IMR-90 (cell line): ENCODE results near the gene PKHD1. TPM values are rescaled to one million over a fixed set of nuclear protein-coding genes. Genes with fewer than 3 reads are reported as not detected.

Experiments used
- ATAC-seq: fragments of 200-7000 bp; cut with Tn5 transposase; 2 replicates; pipeline ENCODE4 v1.9.1; 2020; ENCODE audit warnings: low read depth, mild to moderate bottlenecking, moderate library complexity
- BruUV-seq: library from RNA; stranded (reverse); fragments of 400-500 nt; replicated peaks from 2 replicates; lab custom pipeline; 2021; lab: Mats Ljungman, UMichigan
- CTCF ChIA-PET: fragments of 300-600 bp; formaldehyde crosslinking; extraction: SDS; loops from one replicate; lab custom pipeline; 2021; ENCODE audit warnings: antibody characterized with exemption; lab: Yijun Ruan, JAX
- POLR2A ChIA-PET: fragments of 300-600 bp; sonication (Branson Sonifier 250); formaldehyde crosslinking; loops from one replicate; lab custom pipeline; 2022; ENCODE audit warnings: antibody characterized with exemption; ENCODE audit not compliant: unreplicated experiment; lab: Charles Lee
- DNase-seq: peaks from one replicate; pipeline ENCODE4 v3.0.0; 2013
- H2AFZ ChIP-seq: replicated peaks from 2 replicates; pipeline ENCODE3; 2013; ENCODE audit warnings: low read length, mild to moderate bottlenecking; ENCODE audit not compliant: poor library complexity
- H2AK5ac ChIP-seq: 2 replicates; pipeline ENCODE4 v1.6.1; 2013; ENCODE audit warnings: low read depth, low read length, inconsistent platforms
- H2AK9ac ChIP-seq: replicated peaks from 2 replicates; pipeline ENCODE3; 2013; ENCODE audit warnings: mild to moderate bottlenecking, low read depth, low read length, moderate library complexity; ENCODE audit not compliant: poor library complexity
- H2BK120ac ChIP-seq: 2 replicates; pipeline ENCODE4 v1.6.1; 2013; ENCODE audit warnings: low read depth, low read length, inconsistent platforms
- H2BK15ac ChIP-seq: 3 replicates; pipeline ENCODE4 v1.6.1; 2013; ENCODE audit warnings: low read depth, low read length, inconsistent platforms
- H2BK20ac ChIP-seq: 2 replicates; pipeline ENCODE4 v1.6.1; 2013; ENCODE audit warnings: low read depth, mild to moderate bottlenecking, inconsistent platforms, low read length, moderate library complexity
- H2BK5ac ChIP-seq: 2 replicates; pipeline ENCODE4 v1.6.1; 2013; ENCODE audit warnings: mild to moderate bottlenecking, low read depth, low read length, inconsistent platforms; ENCODE audit not compliant: poor library complexity, severe bottlenecking
- H3K14ac ChIP-seq: replicated peaks from 2 replicates; pipeline ENCODE4 v1.6.1; 2013; ENCODE audit warnings: low read depth, low read length, inconsistent platforms
- H3K18ac ChIP-seq: 2 replicates; pipeline ENCODE4 v1.6.1; 2013; ENCODE audit warnings: low read depth, low read length, control low read depth
- H3K23ac ChIP-seq: 2 replicates; pipeline ENCODE4 v1.6.1; 2013; ENCODE audit warnings: low read depth, low read length, inconsistent platforms
- H3K27ac ChIP-seq: 2 replicates; pipeline ENCODE4 v1.5.1; 2013; ENCODE audit warnings: mild to moderate bottlenecking, control low read depth, low read length; ENCODE audit not compliant: insufficient read depth
- H3K27me3 ChIP-seq: 2 replicates; pipeline ENCODE4 v1.6.1; 2013; ENCODE audit warnings: low read length; ENCODE audit not compliant: control insufficient read depth, insufficient read depth
- H3K36me3 ChIP-seq: 2 replicates; pipeline ENCODE4 v1.6.1; 2013; ENCODE audit warnings: low read length, mixed read lengths; ENCODE audit not compliant: control insufficient read depth, insufficient read depth
- H3K4ac ChIP-seq: 2 replicates; pipeline ENCODE4 v1.6.1; 2013; ENCODE audit warnings: low read depth, low read length, inconsistent platforms
- H3K4me1 ChIP-seq: 2 replicates; pipeline ENCODE4 v1.6.1; 2013; ENCODE audit warnings: low read length, mixed read lengths; ENCODE audit not compliant: control insufficient read depth, insufficient read depth
- H3K4me2 ChIP-seq: 2 replicates; pipeline ENCODE4 v1.6.1; 2013; ENCODE audit warnings: low read depth, mild to moderate bottlenecking, control low read depth, low read length, moderate library complexity
- H3K4me3 ChIP-seq: 2 replicates; pipeline ENCODE4 v1.5.1; 2013; ENCODE audit warnings: low read depth, mild to moderate bottlenecking, control low read depth, low read length, moderate library complexity; ENCODE audit not compliant: insufficient read depth
- H3K56ac ChIP-seq: 2 replicates; pipeline ENCODE4 v1.6.1; 2013; ENCODE audit warnings: low read length, inconsistent platforms; ENCODE audit not compliant: insufficient read depth; ENCODE audit errors: extremely low read depth
- H3K79me1 ChIP-seq, 2 experiments: 2 replicates each; pipeline ENCODE4 v1.6.1; 2013; ENCODE audit warnings: low read length in 2 of 2, inconsistent platforms in 1 of 2, low read depth in 1 of 2
- H3K9ac ChIP-seq: 2 replicates; pipeline ENCODE4 v1.6.1; 2013; ENCODE audit warnings: low read depth, low read length, control low read depth
- H3K9me1 ChIP-seq: 2 replicates; pipeline ENCODE4 v1.6.1; 2013; ENCODE audit warnings: low read length, inconsistent platforms; ENCODE audit not compliant: insufficient read depth
- H3K9me3 ChIP-seq: 2 replicates; pipeline ENCODE4 v1.6.1; 2013; ENCODE audit warnings: low read length; ENCODE audit not compliant: control insufficient read depth, insufficient read depth
- H4K20me1 ChIP-seq: 2 replicates; pipeline ENCODE4 v1.6.1; 2013; ENCODE audit warnings: low read length, inconsistent platforms; ENCODE audit not compliant: insufficient read depth
- H4K5ac ChIP-seq: 2 replicates; pipeline ENCODE4 v1.6.1; 2013; ENCODE audit warnings: mild to moderate bottlenecking, low read depth, low read length, control low read depth
- H4K8ac ChIP-seq, 2 experiments: 2 replicates each; pipeline ENCODE4 v1.6.1; 2013; ENCODE audit warnings: low read depth in 2 of 2, low read length in 2 of 2, control low read depth in 1 of 2, inconsistent platforms in 1 of 2
- H4K91ac ChIP-seq: 2 replicates; pipeline ENCODE4 v1.6.1; 2013; ENCODE audit warnings: low read depth, low read length, inconsistent platforms; ENCODE audit not compliant: insufficient read depth
- BHLHE40 ChIP-seq: fragments of 150-350 bp; IDR thresholded peaks from 2 replicates; pipeline ENCODE4 v1.6.1; 2016; ENCODE audit warnings: mild to moderate bottlenecking, low read depth, low read length
- CEBPB ChIP-seq: IDR thresholded peaks from 2 replicates; pipeline ENCODE4 v1.6.1; 2012; ENCODE audit warnings: low read depth, low read length, improper control_type of control experiment
- CHD1 ChIP-seq: IDR thresholded peaks from 2 replicates; pipeline ENCODE4 v1.6.1; 2012; ENCODE audit warnings: low read depth, low read length, improper control_type of control experiment
- CTCF ChIP-seq: conservative IDR thresholded peaks from 2 replicates; pipeline ENCODE4 v1.5.1; 2012; ENCODE audit warnings: mild to moderate bottlenecking, low read depth, low read length, improper control_type of control experiment
- FOS ChIP-seq: fragments of 150-350 bp; IDR thresholded peaks from 2 replicates; pipeline ENCODE4 v1.6.1; 2016; ENCODE audit warnings: low read depth, low read length
- MAFK ChIP-seq: IDR thresholded peaks from 2 replicates; pipeline ENCODE4 v1.6.1; 2012; ENCODE audit warnings: low read depth, low read length, improper control_type of control experiment
- MAZ ChIP-seq: IDR thresholded peaks from 2 replicates; pipeline ENCODE4 v1.6.1; 2012; ENCODE audit warnings: low read depth, mild to moderate bottlenecking, low read length, improper control_type of control experiment, moderate library complexity, borderline replicate concordance
- MXI1 ChIP-seq: IDR thresholded peaks from 2 replicates; pipeline ENCODE4 v1.6.1; 2012; ENCODE audit warnings: low read depth, mild to moderate bottlenecking, low read length, moderate library complexity, borderline replicate concordance
- NFE2L2 ChIP-seq: fragments of 150-350 bp; IDR thresholded peaks from 2 replicates; pipeline ENCODE4 v1.6.1; 2016; ENCODE audit warnings: low read depth, mild to moderate bottlenecking, low read length
- POLR2A ChIP-seq: IDR thresholded peaks from 2 replicates; pipeline ENCODE4 v1.6.1; 2012; ENCODE audit warnings: mild to moderate bottlenecking, low read depth, low read length
- RAD21 ChIP-seq: IDR thresholded peaks from 2 replicates; pipeline ENCODE4 v1.6.1; 2012; ENCODE audit warnings: low read length, improper control_type of control experiment
- RCOR1 ChIP-seq: IDR thresholded peaks from 2 replicates; pipeline ENCODE4 v1.6.1; 2012; ENCODE audit warnings: mild to moderate bottlenecking, low read length, improper control_type of control experiment; ENCODE audit not compliant: insufficient replicate concordance
- RFX5 ChIP-seq: IDR thresholded peaks from 2 replicates; pipeline ENCODE4 v1.8.0; 2012; ENCODE audit warnings: low read depth, mild to moderate bottlenecking, low read length, moderate library complexity
- SMC3 ChIP-seq: fragments of 150-350 bp; IDR thresholded peaks from 2 replicates; pipeline ENCODE4 v1.6.1; 2016; ENCODE audit warnings: low read depth, mild to moderate bottlenecking, antibody characterized with exemption, low read length, moderate library complexity
- WGBS, 2 experiments: methylation state at CpG; one replicate each; pipeline versions ENCODE4 v1.1.5 to v1.1.7; 2013; ENCODE audit warnings: missing lambda C conversion rate in 2 of 2; ENCODE audit not compliant: insufficient read length in 1 of 2; ENCODE audit errors: extremely low coverage in 2 of 2; 5-methylcytosine and 5-hydroxymethylcytosine counted together
- dilution Hi-C: fragments of 300-500 bp; cut with HindIII; formaldehyde crosslinking; loops from one replicate; pipeline ENCODE4 v1.14.3; 2018; ENCODE audit warnings: low sequenced_read_pairs; ENCODE audit not compliant: unreplicated experiment
- in situ Hi-C: fragments of 300-500 bp; cut with MboI; formaldehyde crosslinking; loops from 3 replicates; pipeline ENCODE4 v1.14.3; 2019; ENCODE audit warnings: low sequenced_read_pairs, inconsistent platforms, mixed read lengths
- intact Hi-C: fragments of 100-400 bp; cut with micrococcal nuclease; formaldehyde crosslinking; loops from 2 replicates; pipeline ENCODE4 v1.10.0; 2022
- polyA plus RNA-seq, 3 experiments: library from polyadenylated mRNA; depleted of rRNA; stranded (reverse); fragments of >200 nt; gene quantifications; 2 replicates each; pipeline ENCODE4 v1.2.3, GENCODE V29; 2012; ENCODE audit warnings: low replicate concordance in 1 of 3
- total RNA-seq: library from RNA; depleted of rRNA; stranded (reverse); fragments of >200 nt; gene quantifications from 2 replicates; pipeline ENCODE4 v1.2.3, GENCODE V29; 2012
- TF ChIP-seq, protein P1 (sequence below): fragments of 150-350 bp; IDR thresholded peaks from 2 replicates; pipeline ENCODE4 v1.6.1; 2016; ENCODE audit warnings: low read depth, mild to moderate bottlenecking, low read length, moderate library complexity, borderline replicate concordance
- TF ChIP-seq, protein P2 (sequence below): fragments of 150-350 bp; IDR thresholded peaks from 2 replicates; pipeline ENCODE4 v1.6.1; 2017; ENCODE audit warnings: mild to moderate bottlenecking, antibody characterized with exemption, low read length, low read depth

PKHD1 gene
- total and polyA plus RNA-seq, 2 of the 4 experiments (the other 2 are of a cell fraction) = not detected

DNA sequence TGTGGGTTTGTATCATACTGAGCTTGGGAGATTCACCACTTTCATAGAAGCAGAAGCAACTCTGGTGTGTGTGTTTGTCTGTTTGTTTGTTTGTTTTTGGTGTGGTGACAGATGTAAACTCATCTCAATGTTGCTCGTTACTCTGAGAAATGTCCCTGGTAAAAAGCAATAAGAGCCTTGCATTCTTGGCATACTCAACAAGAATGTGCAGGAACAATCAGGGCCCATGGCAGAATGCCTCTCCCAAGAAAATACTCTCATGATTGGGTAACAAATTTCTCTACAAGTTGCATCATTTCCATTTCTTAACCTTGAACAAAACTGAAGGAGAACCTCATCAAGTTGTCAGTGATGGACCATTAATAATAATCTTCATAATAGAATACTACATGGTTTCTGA, 43.0 kb upstream of the PKHD1 start:
- Histone ChIP-seq H3K4me3 (no peak overlapping the region), H2BK120ac (no peak overlapping the region), H3K4ac (no peak overlapping the region), H4K20me1 (no peaks in the 10 kb centered on the region), H3K9me1 (no peaks in the 10 kb centered on the region), H2BK20ac (no peak overlapping the region), H2AK5ac (no peak overlapping the region), H2AFZ (no peak overlapping the region), H3K36me3 (no peaks in the 10 kb centered on the region), H4K91ac (no peak overlapping the region), H3K18ac (no peak overlapping the region), H3K79me1 (no peaks in the 10 kb centered on the region), H4K8ac (no peak overlapping the region), H3K9ac (no peak overlapping the region), H3K4me1 (no peaks in the 10 kb centered on the region), H3K56ac (no peak overlapping the region), H3K9me3 (no peaks in the 10 kb centered on the region), H3K23ac (no peak overlapping the region), H3K4me2 (no peak overlapping the region), H3K27ac (no peak overlapping the region), H2AK9ac (no peak overlapping the region), H3K27me3 (peaks cover 2% of the 10 kb centered on the region; the same call in 1 of the 2 replicates), H2BK15ac (no peak overlapping the region), H3K14ac (no peak overlapping the region), H2BK5ac (no peak overlapping the region), H4K5ac (no peak overlapping the region)
- WGBS, 2 experiments = no CpG with 5 or more reads among the region's 1 CpG
- ChIA-PET CTCF (no interaction called here), POLR2A (no interaction called here)
- TF ChIP-seq CHD1 = no peak
- no peak for TF ChIP-seq CEBPB
- no peak for TF ChIP-seq MAFK
- TF ChIP-seq, protein P1, sequence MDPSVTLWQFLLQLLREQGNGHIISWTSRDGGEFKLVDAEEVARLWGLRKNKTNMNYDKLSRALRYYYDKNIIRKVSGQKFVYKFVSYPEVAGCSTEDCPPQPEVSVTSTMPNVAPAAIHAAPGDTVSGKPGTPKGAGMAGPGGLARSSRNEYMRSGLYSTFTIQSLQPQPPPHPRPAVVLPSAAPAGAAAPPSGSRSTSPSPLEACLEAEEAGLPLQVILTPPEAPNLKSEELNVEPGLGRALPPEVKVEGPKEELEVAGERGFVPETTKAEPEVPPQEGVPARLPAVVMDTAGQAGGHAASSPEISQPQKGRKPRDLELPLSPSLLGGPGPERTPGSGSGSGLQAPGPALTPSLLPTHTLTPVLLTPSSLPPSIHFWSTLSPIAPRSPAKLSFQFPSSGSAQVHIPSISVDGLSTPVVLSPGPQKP = no peak
- TF ChIP-seq SMC3 = no peak
- TF ChIP-seq, protein P2, sequence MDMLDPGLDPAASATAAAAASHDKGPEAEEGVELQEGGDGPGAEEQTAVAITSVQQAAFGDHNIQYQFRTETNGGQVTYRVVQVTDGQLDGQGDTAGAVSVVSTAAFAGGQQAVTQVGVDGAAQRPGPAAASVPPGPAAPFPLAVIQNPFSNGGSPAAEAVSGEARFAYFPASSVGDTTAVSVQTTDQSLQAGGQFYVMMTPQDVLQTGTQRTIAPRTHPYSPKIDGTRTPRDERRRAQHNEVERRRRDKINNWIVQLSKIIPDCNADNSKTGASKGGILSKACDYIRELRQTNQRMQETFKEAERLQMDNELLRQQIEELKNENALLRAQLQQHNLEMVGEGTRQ = no peak
- TF ChIP-seq RAD21 = no peak
- TF ChIP-seq CTCF = no peak
- no peak for TF ChIP-seq RFX5
- TF ChIP-seq RCOR1 = no peak
- no peak for TF ChIP-seq NFE2L2
- no peak for TF ChIP-seq FOS
- no peak for TF ChIP-seq MXI1
- no peak for TF ChIP-seq BHLHE40
- TF ChIP-seq POLR2A = no peak
- TF ChIP-seq MAZ = no peak
- DNase-seq (no peak), ATAC-seq (no peak)
- dilution Hi-C loops = no loop called here
- in situ Hi-C loops = no loop called here
- BruUV-seq = no TSS peak
- intact Hi-C loops = no loop called here
